DMS 273 (cell line): ENCODE measurements around the gene NOP53.
A peak's percentile ranks its signal among the peaks of the same experiment; 100 is the strongest.
"Not testable (repeated sequence)": the region's sequence is repeated elsewhere in the genome, so short reads cannot be mapped to it uniquely, and the experiment has no call there.

ENCODE experiments used
- DNase-seq: peaks from one replicate; lab custom pipeline; 2025; ENCODE audit not compliant: unreplicated experiment; lab: John Stamatoyannopoulos, UW

The NOP53 gene

DNA sequence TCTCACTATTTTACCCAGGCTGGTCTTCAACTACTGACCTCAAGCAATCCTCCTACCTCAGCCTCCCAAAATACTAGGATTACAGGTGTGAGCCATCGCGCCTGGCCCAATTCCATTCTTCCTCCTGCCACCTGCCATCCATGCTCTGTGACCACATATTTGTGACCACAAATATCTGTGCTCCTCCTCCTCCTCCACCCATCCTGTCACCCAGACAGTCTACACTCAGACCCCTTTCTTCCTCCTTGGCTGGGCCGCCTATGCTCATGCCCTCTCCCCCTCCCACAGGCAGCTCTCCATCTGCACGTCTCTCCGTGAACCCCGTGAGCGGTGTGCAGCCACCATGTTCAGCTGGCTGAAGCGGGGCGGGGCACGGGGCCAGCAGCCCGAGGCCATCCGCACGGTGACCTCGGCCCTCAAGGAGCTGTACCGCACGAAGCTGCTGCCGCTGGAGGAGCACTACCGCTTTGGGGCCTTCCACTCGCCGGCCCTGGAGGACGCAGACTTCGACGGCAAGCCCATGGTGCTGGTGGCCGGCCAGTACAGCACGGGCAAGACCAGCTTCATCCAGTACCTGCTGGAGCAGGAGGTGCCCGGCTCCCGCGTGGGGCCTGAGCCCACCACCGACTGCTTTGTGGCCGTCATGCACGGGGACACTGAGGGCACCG lies 28.9 kb upstream of the NOP53 start:
- DNase-seq = no peak

DNA sequence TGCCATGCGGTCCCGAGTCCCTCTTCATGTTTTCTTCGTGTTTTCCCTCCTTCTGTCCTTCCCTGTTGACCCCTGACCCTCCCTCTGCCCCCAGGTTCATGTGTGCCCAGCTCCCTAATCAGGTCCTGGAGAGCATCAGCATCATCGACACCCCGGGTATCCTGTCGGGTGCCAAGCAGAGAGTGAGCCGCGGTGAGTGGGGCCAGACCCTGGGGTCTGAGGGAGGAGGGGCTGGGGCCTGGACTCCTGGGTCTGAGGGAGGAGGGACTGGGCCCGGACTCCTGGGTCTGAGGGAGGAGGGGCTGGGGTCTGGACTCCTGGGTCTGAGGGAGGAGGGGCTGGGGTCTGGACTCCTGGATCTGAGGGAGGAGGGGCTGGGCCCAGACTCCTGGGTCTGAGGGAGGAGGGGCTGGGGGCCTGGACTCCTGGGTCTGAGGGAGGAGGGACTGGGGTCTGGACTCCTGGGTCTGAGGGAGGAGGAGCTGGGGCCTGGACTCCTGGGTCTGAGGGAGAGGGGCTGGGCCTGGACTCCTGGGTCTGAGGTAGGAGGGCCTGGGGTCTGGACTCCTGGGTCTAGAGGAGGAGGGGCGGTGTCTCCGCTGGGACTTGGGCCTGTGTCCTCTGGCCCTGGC lies 26.8 kb upstream of the NOP53 start:
- not testable (repeated sequence) for DNase-seq

DNA sequence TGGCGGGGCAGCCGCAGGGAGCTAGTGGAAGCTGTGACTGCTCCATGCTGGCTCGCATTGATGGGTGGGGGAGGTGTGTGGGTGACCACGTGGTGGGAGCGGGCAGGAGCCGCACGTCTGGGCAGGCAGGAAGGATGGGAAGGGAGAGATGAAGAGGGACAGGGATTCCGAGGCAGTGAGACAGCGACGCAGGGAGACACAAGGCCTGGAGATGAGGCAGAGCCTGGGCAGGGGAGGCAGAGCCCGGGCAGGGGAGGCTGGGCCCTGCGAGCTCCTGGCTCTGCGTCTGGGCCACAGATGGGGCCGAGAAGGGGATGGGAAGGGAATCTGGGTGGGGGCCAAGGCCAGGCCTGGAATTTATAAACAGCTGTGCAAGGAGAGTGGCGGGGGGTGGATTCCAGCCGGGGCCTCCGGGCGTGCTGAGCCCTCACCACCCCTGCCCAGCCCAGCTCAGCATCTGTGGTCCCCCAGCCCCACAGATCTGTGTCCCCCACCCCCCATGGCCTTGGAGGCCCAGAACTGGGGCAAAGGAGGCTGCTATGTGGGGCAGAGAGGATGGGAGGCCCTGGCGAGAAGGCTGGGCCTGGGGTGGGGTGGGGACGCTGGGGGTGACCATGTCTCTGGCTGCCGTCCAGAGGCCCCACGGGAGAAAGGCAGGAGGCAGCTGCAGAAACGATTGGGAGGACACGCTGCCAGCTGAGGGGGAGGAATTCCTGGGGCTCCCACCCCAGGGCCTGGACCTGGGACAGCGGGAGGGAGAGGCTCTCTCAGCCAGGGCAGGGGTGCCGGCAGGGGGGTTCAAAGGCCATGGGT lies 26.1 kb upstream of the NOP53 start:
- peak; percentile 98 for DNase-seq

DNA sequence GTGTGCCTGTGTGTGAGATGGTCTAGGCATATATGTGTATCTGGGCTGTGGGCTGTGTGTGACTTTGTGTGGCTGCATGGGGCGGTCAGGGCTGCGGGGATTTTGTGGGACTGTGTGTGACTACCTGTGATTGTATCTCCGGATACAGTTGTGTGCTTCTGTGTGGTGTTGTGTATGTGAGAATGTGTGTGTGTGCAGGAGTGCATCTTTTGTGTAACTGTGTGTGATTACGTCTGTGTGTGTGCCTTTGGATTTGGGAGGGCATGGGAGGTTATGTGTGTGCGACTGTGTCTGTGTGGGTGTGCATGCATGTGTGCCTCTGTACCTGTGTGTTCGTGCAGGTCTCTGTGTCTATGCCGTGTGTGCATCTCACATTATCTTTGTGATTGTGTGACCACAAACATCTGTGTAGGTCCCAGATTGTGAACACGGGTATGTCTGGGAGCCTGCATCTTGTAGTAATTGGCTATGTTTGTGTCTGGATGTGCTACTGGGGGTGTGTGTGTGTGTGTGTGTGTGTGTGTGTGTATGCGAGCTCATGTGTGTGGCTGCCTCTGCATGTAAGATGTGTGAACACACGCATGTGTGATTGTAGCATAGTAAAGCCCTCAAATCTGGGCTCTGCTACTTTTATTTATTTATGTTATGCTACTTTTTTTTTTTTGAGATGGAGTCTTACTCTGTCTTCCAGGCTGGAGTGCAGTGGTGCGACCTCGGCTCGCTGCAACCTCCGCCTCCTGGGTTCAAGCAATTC lies 24.5 kb upstream of the NOP53 start:
- DNase-seq = no peak

DNA sequence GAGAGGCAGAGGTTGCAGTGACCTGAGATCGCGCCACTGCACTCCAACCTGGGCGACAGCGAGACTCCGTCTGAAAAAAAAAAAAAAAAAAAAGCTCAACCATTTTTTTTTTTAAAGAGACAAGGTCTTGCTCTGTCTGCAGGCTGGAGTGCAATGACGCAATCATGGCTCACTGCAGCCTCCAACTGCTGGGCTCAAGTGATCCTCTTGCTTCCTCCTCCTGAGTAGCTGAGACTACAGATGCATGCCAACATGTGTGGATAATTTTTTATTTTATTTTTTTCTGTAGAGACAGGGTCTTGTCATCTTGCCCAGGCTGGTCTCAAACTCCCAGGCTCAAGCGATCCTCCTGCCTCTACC lies 21.8 kb upstream of the NOP53 start:
- peak; percentile 54 for DNase-seq

DNA sequence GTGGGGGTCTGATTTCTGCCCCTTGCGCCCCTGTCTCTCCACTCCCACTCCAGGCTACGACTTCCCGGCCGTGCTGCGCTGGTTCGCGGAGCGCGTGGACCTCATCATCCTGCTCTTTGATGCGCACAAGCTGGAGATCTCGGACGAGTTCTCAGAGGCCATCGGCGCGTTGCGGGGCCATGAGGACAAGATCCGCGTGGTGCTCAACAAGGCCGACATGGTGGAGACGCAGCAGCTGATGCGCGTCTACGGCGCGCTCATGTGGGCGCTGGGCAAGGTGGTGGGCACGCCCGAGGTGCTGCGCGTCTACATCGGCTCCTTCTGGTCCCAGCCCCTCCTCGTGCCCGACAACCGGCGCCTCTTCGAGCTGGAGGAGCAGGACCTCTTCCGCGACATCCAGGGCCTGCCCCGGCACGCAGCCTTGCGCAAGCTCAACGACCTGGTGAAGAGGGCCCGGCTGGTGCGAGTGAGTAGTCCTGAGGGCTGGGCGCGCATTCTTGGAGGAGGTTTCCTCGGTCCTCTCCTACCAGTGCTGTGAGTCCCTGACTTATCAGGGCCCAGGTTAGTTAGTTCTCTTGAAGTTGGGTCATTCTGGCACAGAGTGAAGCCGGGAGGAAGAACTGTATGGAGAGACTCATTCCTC lies 19.5 kb upstream of the NOP53 start:
- DNase-seq = no peak

DNA sequence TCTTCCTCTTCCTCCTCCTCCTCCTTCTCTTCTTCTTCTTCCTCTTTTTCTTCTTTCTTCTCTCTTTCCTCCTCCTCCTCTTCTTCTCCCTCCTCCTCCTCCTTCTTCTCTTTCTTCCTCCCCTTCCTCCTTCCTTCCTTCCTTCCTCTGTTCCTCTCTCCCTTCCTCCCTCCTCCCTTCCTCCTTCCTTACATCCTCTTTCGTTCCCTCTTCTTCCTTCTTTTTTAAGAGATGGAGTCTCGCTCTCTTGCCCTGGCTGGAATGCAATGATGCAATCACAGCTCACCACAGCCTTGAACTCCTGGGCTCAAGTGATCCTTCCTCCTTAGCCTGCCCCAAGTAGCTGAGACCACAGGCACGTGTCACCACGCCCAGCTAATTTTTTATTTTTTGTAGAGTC lies 18.9 kb upstream of the NOP53 start:
- no peak for DNase-seq

DNA sequence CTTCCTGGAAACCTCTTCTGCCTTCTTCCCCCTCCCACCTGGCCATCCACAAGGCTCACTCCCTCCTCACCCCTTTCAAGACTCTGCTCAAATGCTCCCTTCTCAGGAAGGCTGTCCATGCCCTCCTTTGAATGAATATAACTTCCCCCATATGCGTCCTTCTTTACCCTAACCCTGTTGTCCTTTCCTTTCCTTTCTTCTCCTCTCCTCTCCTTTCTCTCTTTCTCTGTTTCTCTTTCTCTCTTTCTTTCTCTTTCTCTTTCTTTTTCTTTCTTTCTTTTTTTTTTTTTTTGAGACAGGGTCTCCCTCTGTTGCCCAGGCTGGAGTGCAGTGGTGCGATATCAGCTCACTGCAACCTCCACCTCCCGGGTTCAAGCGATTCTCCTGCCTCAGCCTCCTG lies 17.1 kb upstream of the NOP53 start:
- not testable (repeated sequence) for DNase-seq

DNA sequence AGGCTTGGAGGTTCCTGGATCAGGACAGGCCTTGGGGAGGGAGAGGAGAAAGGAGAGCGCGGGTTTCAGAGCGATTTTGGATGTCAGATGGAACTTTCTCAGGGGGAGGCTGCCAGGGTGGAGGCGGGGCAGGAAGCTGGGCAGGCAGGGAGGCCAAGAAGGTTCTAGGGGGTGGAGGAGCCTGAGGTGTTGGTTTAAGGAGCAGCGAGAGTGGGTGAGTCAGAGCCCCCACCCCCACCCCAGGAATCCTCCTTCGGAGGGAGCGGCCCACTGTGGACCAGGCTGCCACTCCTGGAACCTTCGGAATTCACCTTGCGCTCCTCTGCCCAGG lies 15.9 kb upstream of the NOP53 start:
- no peak for DNase-seq

DNA sequence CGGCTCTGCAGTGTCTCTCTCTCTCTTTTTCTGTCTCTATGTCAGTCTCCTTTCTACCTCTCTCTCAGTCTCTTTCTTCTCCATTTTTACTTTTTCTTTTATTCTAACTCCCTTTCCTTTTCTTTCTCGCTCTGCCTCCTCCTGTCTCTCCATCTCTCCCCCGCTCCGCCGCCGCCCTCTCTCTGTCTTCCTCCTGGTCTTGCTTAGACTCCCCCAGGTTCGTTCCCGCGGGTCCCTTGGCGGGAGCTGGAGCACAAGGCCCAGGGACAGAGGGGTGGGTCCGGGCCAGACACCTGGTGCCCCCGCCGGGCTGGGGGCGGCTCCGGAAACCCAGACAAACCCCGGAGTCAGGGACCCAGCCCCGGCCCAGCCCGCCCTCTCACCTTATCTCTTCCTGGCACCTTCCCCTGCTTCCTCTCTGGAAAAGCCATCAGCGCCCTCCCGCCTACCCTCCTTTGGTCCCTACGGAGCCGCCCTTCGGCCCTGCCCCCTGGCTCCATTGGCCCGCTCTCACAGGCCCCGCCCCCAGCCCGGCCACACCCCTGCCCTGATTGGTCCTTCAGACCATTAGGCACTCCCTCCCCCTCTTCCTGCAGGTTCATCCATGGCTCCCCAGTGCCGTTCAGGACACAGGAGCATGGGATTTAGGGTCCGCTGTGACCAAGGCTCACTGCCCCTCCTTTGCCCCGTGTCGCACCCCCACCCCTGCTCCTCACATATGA lies 15.4 kb upstream of the NOP53 start:
- no peak for DNase-seq

DNA sequence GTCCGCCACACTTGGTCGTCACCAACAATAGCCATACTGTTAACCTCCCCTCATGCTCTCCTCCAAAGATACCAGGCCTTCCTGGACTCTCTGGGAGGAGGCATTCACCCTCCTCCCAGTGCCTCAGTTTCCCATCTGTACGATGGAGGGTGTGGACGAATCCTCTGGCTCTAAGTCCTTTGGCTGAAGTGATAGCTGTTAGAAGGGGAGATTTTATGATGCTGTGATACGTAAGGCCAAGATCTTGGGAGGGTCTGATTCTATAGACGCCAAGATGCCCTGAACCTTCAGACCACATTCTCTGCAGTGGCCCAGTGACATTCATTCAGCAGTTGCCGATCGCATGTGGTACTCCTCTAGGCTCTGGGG lies 14.8 kb upstream of the NOP53 start:
- no peak for DNase-seq

DNA sequence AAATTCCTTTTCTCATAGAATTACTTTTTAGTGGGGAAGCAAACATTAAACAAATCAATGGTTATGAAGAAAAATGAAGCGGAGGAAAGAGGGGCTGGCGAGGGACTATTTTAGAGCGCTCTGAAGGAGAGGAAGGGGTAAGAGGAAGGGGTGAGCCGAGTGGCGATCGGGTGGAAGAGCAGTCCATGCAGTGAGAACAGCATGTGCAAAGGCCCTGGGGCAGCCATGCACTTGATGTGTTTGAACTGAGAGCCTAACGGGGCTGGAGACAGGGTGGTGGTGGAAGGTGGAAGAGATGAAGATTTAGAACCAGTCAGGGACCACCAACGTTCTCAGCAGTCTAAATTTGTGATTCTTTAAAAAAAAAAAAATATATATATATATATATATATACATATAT lies 14.4 kb upstream of the NOP53 start:
- no peak for DNase-seq

DNA sequence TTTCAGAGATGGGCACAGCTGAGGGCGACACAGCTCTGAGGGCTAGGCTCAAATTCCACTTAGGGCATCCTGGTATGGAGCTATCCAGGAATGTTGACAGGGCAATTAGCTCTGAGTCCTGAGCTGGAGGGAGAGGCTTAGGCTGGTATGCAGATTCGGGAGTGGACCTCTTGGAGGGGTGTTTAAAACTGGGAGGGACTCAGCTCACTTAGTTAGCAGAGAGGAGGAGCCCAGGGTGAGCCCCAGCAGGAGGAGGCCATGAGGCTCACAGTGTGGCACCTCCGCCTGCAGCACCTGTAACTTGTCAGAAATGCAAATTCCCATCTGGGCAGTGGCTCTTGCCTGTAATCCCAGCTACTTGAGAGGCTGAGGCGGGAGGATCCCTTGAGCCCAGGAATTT lies 10.2 kb upstream of the NOP53 start:
- no peak for DNase-seq

DNA sequence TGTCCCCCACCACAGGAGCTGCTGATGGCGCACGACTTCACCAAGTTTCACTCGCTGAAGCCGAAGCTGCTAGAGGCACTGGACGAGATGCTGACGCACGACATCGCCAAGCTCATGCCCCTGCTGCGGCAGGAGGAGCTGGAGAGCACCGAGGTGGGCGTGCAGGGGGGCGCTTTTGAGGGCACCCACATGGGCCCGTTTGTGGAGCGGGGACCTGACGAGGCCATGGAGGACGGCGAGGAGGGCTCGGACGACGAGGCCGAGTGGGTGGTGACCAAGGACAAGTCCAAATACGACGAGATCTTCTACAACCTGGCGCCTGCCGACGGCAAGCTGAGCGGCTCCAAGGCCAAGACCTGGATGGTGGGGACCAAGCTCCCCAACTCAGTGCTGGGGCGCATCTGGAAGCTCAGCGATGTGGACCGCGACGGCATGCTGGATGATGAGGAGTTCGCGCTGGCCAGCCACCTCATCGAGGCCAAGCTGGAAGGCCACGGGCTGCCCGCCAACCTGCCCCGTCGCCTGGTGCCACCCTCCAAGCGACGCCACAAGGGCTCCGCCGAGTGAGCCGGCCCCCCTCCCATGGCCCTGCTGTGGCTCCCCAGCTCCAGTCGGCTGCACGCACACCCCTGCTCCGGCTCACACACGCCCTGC lies 4.4 kb upstream of the NOP53 start:
- no peak for DNase-seq

DNA sequence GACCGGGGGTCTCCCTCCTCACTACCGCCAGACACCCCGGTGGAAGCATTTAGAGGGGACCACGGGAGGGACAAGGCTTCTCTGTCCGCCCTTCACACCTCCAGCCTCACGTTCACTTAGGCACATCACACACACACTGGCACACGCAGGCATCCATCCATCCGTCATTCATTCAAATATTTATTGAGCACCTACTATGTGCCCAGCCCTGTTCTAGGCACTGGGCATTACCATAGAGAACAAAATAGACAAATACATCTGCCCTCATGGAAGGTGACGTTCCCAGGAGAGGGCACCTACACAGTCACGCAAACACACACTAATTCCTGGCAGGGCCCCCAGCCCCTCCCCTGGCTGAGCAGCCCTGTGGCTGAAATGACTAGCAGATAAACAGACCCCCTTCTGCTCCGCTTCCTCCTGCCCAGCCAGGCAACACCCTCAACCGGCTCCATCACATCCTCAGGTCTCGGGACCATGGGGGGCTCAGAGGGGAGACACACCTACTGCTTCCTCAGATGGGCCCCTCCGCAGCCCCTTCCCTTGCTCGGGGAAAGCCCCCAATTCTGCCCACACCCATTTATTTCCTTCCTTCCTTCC lies 3.7 kb upstream of the NOP53 start:
- no peak for DNase-seq

DNA sequence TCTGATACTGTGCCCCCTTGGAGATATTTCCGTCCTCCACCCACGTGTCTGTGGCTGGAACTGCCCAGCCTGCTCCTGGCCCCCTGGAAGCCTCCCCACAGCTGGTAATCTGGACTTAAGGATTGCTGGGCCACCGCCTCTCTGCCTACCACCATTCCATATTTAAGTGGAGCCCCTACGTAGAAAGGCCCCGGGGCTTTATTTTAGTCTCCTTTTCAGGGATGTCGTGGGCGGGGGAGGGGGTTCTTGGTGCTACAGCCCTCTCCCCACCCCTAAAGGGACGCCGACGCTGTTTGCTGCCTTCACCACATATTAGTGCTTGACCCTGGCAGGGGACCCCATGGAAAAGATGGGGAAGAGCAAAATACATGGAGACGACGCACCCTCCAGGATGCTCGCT lies 2.7 kb upstream of the NOP53 start:
- no peak for DNase-seq

DNA sequence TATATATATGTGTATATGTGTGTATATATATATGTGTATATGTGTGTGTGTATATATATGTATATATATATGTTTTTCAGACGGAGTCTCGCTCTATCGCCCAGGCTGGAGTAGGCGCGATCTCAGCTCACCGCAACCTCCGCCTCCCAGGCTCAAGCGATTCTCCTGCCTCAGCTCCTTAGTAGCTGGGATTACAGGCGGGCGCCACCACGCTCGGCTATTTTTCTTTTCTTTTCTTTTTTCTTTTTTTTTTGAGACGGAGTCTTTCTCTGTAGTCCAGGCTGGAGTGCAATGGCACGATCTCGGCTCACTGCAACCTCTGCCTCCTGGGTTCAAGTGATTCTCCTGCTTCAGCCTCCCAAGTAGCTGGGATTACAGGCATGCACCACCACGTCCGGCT lies 783 bp downstream of the NOP53 start:
- not testable (repeated sequence) for DNase-seq

DNA sequence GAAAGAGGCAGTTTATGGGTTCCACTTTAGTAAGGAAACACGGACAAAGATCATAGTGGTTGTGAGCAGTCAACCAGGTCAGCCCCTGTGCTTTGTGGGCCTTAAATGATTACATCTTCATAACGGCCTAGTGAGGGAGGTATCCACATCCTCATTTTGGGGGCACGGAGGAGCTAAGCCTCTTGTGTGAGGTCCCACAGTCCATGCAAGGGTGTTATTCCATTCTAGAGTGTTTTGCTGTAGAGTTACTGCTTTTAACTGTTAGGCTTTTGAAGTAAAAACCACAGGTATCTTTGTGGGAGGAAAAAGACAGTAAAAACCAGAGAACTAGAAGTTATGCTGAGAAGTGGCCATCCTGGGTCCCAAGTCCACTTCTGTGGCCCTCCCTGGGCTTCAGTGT lies 4.0 kb downstream of the NOP53 start:
- no peak for DNase-seq

DNA sequence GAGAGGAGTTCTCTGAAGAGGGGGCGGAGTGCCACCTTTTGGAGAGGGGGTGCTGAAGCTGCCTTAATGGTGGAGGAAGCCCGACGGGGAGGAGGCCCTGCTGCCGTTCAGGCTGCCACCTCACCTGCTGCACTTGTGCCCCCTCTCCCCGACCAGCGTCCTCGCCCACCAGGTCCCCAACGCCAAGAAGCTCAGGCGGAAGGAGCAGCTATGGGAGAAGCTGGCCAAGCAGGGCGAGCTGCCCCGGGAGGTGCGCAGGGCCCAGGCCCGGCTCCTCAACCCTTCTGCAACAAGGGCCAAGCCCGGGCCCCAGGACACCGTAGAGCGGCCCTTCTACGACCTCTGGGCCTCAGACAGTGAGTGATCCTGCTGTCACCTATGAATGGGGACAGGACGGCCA lies 5.4 kb downstream of the NOP53 start:
- DNase-seq = no peak
